ENCODE measurements around the gene DMRTC2. TPM values are rescaled to one million over a fixed set of nuclear protein-coding genes. Genes with fewer than 3 reads are reported as not detected.

DMRTC2 gene
- total and polyA plus RNA-seq, 9 of the 15 experiments (the other 6 are each of a cell fraction or from before 2014, with no cell fraction given): 0.03 TPM; not detected in 8

DNA sequence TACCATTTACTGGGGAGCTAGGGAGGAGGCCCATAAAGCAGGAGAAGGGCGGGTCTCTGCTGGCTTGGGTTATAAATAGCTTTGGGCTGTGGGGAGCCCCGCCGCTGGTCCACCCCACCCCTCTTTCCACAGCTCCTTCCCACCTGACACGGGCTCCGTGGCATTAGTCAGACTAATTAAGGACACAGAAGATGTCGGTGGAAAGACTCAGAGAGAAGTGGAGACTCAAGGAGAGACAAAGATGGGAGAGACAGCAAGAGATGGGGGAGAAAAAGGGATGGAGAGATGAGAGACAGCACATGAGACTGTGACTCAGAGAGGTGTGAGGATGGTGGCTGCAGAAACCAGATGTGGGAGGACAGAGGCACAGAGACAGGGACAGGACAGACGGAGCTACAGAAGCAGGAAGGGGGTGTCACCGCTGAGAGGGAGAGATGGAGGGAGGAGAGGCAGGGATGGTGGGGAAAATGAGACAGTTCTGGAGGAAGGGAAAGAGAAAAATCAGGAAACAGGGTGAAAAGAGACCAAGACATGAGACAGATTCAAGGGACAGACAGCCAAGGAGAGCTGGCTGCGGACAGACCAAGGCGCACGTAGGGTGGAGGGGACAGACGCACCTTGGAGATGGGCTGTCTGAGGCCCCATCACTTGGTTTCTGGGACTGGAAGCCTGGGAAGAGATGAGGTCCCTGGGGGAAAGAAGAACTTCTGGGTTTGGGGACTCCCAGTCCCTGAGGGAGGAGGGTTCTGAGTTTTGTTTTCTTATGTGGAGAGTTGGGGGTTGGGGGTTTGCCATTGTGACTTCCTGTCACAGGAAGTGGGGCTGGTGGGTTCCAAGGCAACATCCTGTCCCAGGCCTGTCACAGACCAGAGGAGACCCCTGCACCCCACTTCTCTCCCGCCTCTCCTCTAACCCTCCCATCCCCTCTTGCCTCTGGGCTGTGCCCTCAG, 42.2 kb downstream of the DMRTC2 start:
- H3K4me2 ChIP-seq (ENCODE audit: insufficient read depth, low read length): no peak overlapping the region
- POLR2A ChIA-PET: interaction anchor here (1.7 kb wide), 1 partner anchor 18 kb away, joined by 9 read pairs; no protein-coding TSS in a partner anchor
- peak overlapping the region in 1 of 2 experiments; percentile 65; a peak in 2 of 4 replicates for H3K9ac ChIP-seq (ENCODE audit: insufficient read depth in 1 of 2, low read depth in 2 of 2, low read length in 2 of 2)
- no peak overlapping the region for H2AFZ ChIP-seq (ENCODE audit: low read depth, low read length)
- H3K4me1 ChIP-seq (replicated peaks in 1 of 2; ENCODE audit: control insufficient read depth in 2 of 2, insufficient read depth in 2 of 2, low read length in 2 of 2): peaks cover 17 to 46% of the 10 kb centered on the region in 2 experiments; a peak in 4 of 5 replicates
- 66% methylated on average over 11 of the region's 13 CpGs for WGBS (ENCODE audit: insufficient coverage, low coverage, missing lambda C conversion rate)
- no peaks in the 10 kb centered on the region for H3K9me3 ChIP-seq (replicated peaks; ENCODE audit: control insufficient read depth, insufficient read depth, low read depth, low read length)
- ATAC-seq: no peak
- no peak overlapping the region for H3K27ac ChIP-seq (ENCODE audit: extremely low read depth, low read depth, low read length)
- peaks cover 40% of the 10 kb centered on the region for H3K79me2 ChIP-seq (ENCODE audit: control insufficient read depth, insufficient read depth, low read length)
- no peaks in the 10 kb centered on the region for H3K27me3 ChIP-seq (ENCODE audit: control insufficient read depth in 2 of 2, insufficient read depth in 2 of 2, low read length in 2 of 2)
- CTCF ChIA-PET (ENCODE audit: low intra/inter-chr PET ratio): no interaction called here
- in situ Hi-C loops (cut with MboI): no loop called here
- peaks cover 44% of the 10 kb centered on the region; the same call in 2 of the 3 replicates for H3K36me3 ChIP-seq (ENCODE audit: control insufficient read depth, insufficient read depth, low read length)
- no peaks in the 10 kb centered on the region for H3K9me1 ChIP-seq (ENCODE audit: control insufficient read depth, insufficient read depth, low read length)
- H4K20me1 ChIP-seq (replicated peaks; ENCODE audit: control insufficient read depth, insufficient read depth, low read length): 0 out of 2 replicates have a peak, but pooled peaks cover 7% of the 10 kb centered on the region
- no TSS peak for BruUV-seq (replicated peaks)
- H3K4me3 ChIP-seq: no peak overlapping the region
- DNase-seq (ENCODE audit: extremely low read depth in 1 of 4, low spot score in 3 of 4): no peak
- intact Hi-C loops (cut with micrococcal nuclease): no loop called here
- FAIRE-seq: peak; percentile 23
- TF ChIP-seq THRB (CRISPR knock-in tag; conservative IDR thresholded peaks at IDR 0.05) (0 out of 2 replicates have a peak, but pooled peaks have one; percentile 45), HINFP (tag; conservative IDR thresholded peaks at IDR 0.05; ENCODE audit: low read depth) (no peak), HDAC1 (IDR thresholded peaks at IDR 0.05) (0 out of 4 replicates have a peak, but pooled peaks of 1 of the 2 experiments have one; percentile 18), MBD2 (IDR thresholded peaks at IDR 0.05; ENCODE audit: borderline replicate concordance, low read depth) (no peak), ZNF324 (CRISPR knock-in tag; IDR thresholded peaks at IDR 0.05) (no peak), HDGF (IDR thresholded peaks at IDR 0.05) (peak; percentile 59; the same call in 1 of the 2 replicates), POLR2A (conservative IDR thresholded peaks at IDR 0.05) (peak; percentile 37; the same call in 1 of the 2 replicates)
- TF ChIP-seq, protein P1, sequence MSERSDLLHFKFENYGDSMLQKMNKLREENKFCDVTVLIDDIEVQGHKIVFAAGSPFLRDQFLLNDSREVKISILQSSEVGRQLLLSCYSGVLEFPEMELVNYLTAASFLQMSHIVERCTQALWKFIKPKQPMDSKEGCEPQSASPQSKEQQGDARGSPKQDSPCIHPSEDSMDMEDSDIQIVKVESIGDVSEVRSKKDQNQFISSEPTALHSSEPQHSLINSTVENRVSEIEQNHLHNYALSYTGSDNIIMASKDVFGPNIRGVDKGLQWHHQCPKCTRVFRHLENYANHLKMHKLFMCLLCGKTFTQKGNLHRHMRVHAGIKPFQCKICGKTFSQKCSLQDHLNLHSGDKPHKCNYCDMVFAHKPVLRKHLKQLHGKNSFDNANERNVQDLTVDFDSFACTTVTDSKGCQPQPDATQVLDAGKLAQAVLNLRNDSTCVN (CRISPR knock-in tag; IDR thresholded peaks at IDR 0.05): 0 out of 2 replicates have a peak, but pooled peaks have one; percentile 46
- TF ChIP-seq, protein P2, sequence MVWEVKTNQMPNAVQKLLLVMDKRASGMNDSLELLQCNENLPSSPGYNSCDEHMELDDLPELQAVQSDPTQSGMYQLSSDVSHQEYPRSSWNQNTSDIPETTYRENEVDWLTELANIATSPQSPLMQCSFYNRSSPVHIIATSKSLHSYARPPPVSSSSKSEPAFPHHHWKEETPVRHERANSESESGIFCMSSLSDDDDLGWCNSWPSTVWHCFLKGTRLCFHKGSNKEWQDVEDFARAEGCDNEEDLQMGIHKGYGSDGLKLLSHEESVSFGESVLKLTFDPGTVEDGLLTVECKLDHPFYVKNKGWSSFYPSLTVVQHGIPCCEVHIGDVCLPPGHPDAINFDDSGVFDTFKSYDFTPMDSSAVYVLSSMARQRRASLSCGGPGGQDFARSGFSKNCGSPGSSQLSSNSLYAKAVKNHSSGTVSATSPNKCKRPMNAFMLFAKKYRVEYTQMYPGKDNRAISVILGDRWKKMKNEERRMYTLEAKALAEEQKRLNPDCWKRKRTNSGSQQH (CRISPR knock-in tag; IDR thresholded peaks at IDR 0.05): peak; percentile 80; the same call in 1 of the 2 replicates
- TF ChIP-seq, protein P3, sequence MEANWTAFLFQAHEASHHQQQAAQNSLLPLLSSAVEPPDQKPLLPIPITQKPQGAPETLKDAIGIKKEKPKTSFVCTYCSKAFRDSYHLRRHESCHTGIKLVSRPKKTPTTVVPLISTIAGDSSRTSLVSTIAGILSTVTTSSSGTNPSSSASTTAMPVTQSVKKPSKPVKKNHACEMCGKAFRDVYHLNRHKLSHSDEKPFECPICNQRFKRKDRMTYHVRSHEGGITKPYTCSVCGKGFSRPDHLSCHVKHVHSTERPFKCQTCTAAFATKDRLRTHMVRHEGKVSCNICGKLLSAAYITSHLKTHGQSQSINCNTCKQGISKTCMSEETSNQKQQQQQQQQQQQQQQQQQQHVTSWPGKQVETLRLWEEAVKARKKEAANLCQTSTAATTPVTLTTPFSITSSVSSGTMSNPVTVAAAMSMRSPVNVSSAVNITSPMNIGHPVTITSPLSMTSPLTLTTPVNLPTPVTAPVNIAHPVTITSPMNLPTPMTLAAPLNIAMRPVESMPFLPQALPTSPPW (CRISPR knock-in tag; IDR thresholded peaks at IDR 0.05): no peak
- TF ChIP-seq, protein P4, sequence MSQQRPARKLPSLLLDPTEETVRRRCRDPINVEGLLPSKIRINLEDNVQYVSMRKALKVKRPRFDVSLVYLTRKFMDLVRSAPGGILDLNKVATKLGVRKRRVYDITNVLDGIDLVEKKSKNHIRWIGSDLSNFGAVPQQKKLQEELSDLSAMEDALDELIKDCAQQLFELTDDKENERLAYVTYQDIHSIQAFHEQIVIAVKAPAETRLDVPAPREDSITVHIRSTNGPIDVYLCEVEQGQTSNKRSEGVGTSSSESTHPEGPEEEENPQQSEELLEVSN (IDR thresholded peaks at IDR 0.05; ENCODE audit: borderline replicate concordance in 1 of 2, extremely low read depth in 1 of 2, insufficient read depth in 1 of 2, insufficient read length in 1 of 2, low read depth in 1 of 2, low read length in 1 of 2, poor library complexity in 1 of 2, severe bottlenecking in 1 of 2): no peak
